Tibial nerve (tissue), 4 donors: ENCODE measurements around the gene KCNAB2. TPM values are rescaled to one million over a fixed set of nuclear protein-coding genes. Genes with fewer than 3 reads are reported as not detected.

Experiments
- DNase-seq, 2 donors: peaks; one replicate each; pipeline ENCODE4 v3.0.0-alpha.2; 2019; ENCODE audit warnings: low spot score in 2 of 2
- H3K27ac ChIP-seq, 4 donors: fragments of 200-600 bp; sonication (generic) in 3 of 4; one replicate each; pipeline ENCODE4 v1.5.1; 2017 to 2019; ENCODE audit warnings: mild to moderate bottlenecking in 1 of 4
- H3K27me3 ChIP-seq, 2 donors: fragments of 200-600 bp; sonication (generic) in 1 of 2; one replicate each; pipeline versions ENCODE4 v1.5.1 to v1.6.0; 2017 to 2019
- H3K36me3 ChIP-seq, 3 donors: fragments of 200-600 bp; sonication (generic); one replicate each; pipeline ENCODE4 v1.5.1; 2018 to 2019
- H3K4me1 ChIP-seq, 4 donors: fragments of 200-600 bp; sonication (generic) in 3 of 4; one replicate each; pipeline ENCODE4 v1.5.1; 2017 to 2019
- H3K4me3 ChIP-seq, 4 donors: fragments of 200-600 bp; sonication (generic) in 3 of 4; one replicate each; pipeline ENCODE4 v1.5.1; 2017 to 2019; ENCODE audit warnings: mild to moderate bottlenecking in 1 of 4, moderate library complexity in 1 of 4
- H3K9me3 ChIP-seq, 4 donors: fragments of 200-600 bp; sonication (generic) in 3 of 4; one replicate each; pipeline ENCODE4 v1.5.1; 2017 to 2019
- EP300 ChIP-seq, 2 donors: sonication (generic); formaldehyde crosslinking; IDR thresholded peaks; one replicate each; pipeline ENCODE4 v1.6.1; 2017; ENCODE audit warnings: antibody characterized with exemption in 2 of 2, mild to moderate bottlenecking in 1 of 2
- POLR2A ChIP-seq, 2 donors: fragments of 450-650 bp; IDR thresholded peaks; one replicate each; pipeline ENCODE4 v1.6.1; 2017; ENCODE audit warnings: antibody characterized with exemption in 2 of 2, mild to moderate bottlenecking in 2 of 2, moderate library complexity in 2 of 2
- WGBS, 2 donors: methylation state at CpG; one replicate each; pipeline ENCODE4 v1.1.5; 2018; 5-methylcytosine and 5-hydroxymethylcytosine counted together
- total RNA-seq, 4 donors: library from RNA; depleted of rRNA; stranded (reverse); fragments of >200 nt; gene quantifications; one replicate each; pipeline ENCODE4 v1.1.0, GENCODE V29; 2016
- TF ChIP-seq, protein P1 (sequence below), 5 experiments: fragments of 200-600 bp in 3 of 5; fragments of 450-650 bp in 2 of 5; sonication (generic) in 3 of 5; IDR thresholded peaks; one replicate each; pipeline ENCODE4 v1.5.1; 2016 to 2019; ENCODE audit warnings: antibody characterized with exemption in 5 of 5, mild to moderate bottlenecking in 3 of 5, moderate library complexity in 2 of 5

KCNAB2 gene
- total RNA-seq, 4 donors from 2014 or later: 7.0 to 21.4 (median 13.8) TPM

DNA sequence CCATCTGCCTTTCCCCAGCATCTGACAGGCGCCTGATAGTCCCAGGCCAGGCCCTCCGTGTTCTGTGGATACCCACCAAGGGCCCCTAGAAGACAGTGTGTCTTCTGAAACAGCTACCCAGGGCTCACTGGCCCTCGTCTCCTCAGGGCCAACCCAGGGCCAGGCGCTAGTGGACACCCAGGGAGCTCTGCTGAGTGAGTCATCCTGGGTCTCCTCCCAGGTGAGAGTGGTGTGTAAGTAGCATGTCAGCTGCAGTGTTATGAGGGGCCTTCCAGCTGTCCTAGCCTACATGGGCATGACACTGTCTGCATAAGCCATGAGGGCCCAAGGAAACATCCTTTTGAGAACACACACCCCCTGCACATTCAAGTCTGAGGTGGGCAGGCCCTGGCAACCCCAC lies 97.7 kb downstream of the KCNAB2 start:
- no peak for DNase-seq
- Histone ChIP-seq H3K36me3 (no peaks in the 10 kb centered on the region), H3K4me1 (peaks cover 0 to 3% (median under 1%) of the 10 kb centered on the region in 4 donors), H3K4me3 (no peak overlapping the region), H3K27ac (no peak overlapping the region), H3K27me3 (peaks cover 0 to 27% of the 10 kb centered on the region in 2 donors), H3K9me3 (no peaks in the 10 kb centered on the region)
- TF ChIP-seq EP300 (IDR thresholded peaks at IDR 0.05) (no peak), POLR2A (IDR thresholded peaks at IDR 0.05) (no peak)
- TF ChIP-seq, protein P1, sequence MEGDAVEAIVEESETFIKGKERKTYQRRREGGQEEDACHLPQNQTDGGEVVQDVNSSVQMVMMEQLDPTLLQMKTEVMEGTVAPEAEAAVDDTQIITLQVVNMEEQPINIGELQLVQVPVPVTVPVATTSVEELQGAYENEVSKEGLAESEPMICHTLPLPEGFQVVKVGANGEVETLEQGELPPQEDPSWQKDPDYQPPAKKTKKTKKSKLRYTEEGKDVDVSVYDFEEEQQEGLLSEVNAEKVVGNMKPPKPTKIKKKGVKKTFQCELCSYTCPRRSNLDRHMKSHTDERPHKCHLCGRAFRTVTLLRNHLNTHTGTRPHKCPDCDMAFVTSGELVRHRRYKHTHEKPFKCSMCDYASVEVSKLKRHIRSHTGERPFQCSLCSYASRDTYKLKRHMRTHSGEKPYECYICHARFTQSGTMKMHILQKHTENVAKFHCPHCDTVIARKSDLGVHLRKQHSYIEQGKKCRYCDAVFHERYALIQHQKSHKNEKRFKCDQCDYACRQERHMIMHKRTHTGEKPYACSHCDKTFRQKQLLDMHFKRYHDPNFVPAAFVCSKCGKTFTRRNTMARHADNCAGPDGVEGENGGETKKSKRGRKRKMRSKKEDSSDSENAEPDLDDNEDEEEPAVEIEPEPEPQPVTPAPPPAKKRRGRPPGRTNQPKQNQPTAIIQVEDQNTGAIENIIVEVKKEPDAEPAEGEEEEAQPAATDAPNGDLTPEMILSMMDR (IDR thresholded peaks at IDR 0.05): no peak
- WGBS, 2 donors: 89 to 92% methylated on average over 3 to 4 of the region's 4 CpGs

- DNase-seq: no peak
Observed at GRCh38 chr1:6144175-6144574, 98.5 kb downstream of the KCNAB2 start.

GRCh38 chr1:6144647-6145395 lies 99.1 kb downstream of the KCNAB2 start:
- H3K9me3 ChIP-seq: no peaks in the 10 kb centered on the region
- peaks cover 0 to 10% (median 4%) of the 10 kb centered on the region in 4 donors for H3K4me1 ChIP-seq
- no peaks in the 10 kb centered on the region for H3K36me3 ChIP-seq
- H3K4me3 ChIP-seq: no peak overlapping the region
- TF ChIP-seq, protein P1 (IDR thresholded peaks at IDR 0.05): no peak
- TF ChIP-seq POLR2A (IDR thresholded peaks at IDR 0.05): no peak
- no peak for TF ChIP-seq EP300 (IDR thresholded peaks at IDR 0.05)
- H3K27me3 ChIP-seq: peaks cover 0 to 37% of the 10 kb centered on the region in 2 donors
- no peak overlapping the region for H3K27ac ChIP-seq
- 26 to 34% methylated on average over 14 to 16 of the region's 16 CpGs for WGBS, 2 donors
- no peak for DNase-seq

More at GRCh38 chr1:6144175-6144574, 98.5 kb downstream of the KCNAB2 start:
- WGBS, 2 donors: 65 to 66% methylated on average over 7 of the region's 7 CpGs
- peaks cover 0 to 35% of the 10 kb centered on the region in 2 donors for H3K27me3 ChIP-seq
- H3K9me3 ChIP-seq: no peaks in the 10 kb centered on the region
- H3K4me3 ChIP-seq: no peak overlapping the region
- H3K36me3 ChIP-seq: no peaks in the 10 kb centered on the region
- peaks cover 0 to 10% (median 4%) of the 10 kb centered on the region in 4 donors for H3K4me1 ChIP-seq
- no peak overlapping the region for H3K27ac ChIP-seq
- TF ChIP-seq, protein P1 (IDR thresholded peaks at IDR 0.05): no peak
- TF ChIP-seq POLR2A (IDR thresholded peaks at IDR 0.05): no peak
- TF ChIP-seq EP300 (IDR thresholded peaks at IDR 0.05): no peak

DNA sequence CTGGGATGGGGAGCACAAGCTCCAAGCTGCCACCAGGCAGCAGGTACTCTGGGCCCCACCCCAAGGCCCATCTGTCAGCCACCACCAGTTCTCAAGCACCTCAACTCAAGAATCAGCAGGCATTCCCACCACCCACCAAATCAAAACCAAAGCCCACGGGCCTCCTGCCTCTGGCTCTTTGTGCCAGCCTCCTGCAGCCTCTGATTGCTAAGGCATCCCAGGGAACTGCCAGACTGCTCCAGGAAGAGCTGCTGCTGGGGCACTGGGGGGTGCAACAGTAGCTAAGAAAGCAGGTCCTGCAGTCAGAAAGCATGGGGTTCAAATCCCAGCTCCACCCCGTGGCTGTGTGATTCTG lies 99.7 kb downstream of the KCNAB2 start:
- 49 to 50% methylated on average over 2 of the region's 2 CpGs for WGBS, 2 donors
- H3K9me3 ChIP-seq: no peaks in the 10 kb centered on the region
- H3K27ac ChIP-seq: no peak overlapping the region
- H3K4me1 ChIP-seq: peaks cover 0 to 10% (median 4%) of the 10 kb centered on the region in 4 donors
- no peaks in the 10 kb centered on the region for H3K36me3 ChIP-seq
- no peak for DNase-seq
- peaks cover 0 to 37% of the 10 kb centered on the region in 2 donors for H3K27me3 ChIP-seq
- no peak for TF ChIP-seq EP300 (IDR thresholded peaks at IDR 0.05)
- TF ChIP-seq, protein P1 (IDR thresholded peaks at IDR 0.05): no peak
- TF ChIP-seq POLR2A (IDR thresholded peaks at IDR 0.05): no peak
- H3K4me3 ChIP-seq: no peak overlapping the region

- Histone ChIP-seq H3K4me1 (peaks cover 0 to 10% (median 4%) of the 10 kb centered on the region in 4 donors), H3K27me3 (peaks cover 0 to 37% of the 10 kb centered on the region in 2 donors), H3K36me3 (no peaks in the 10 kb centered on the region), H3K27ac (no peak overlapping the region), H3K4me3 (no peak overlapping the region), H3K9me3 (no peaks in the 10 kb centered on the region)
- WGBS, 2 donors: 84% methylated on average over 17 to 21 of the region's 24 CpGs
- no peak for DNase-seq
- TF ChIP-seq, protein P1 (IDR thresholded peaks at IDR 0.05): no peak
- no peak for TF ChIP-seq POLR2A (IDR thresholded peaks at IDR 0.05)
- TF ChIP-seq EP300 (IDR thresholded peaks at IDR 0.05): no peak
Observed at GRCh38 chr1:6145864-6146410, 100.2 kb downstream of the KCNAB2 start.
